CD4-positive, alpha-beta T cell treated with Interleukin-4 for 4 hours (primary cell): ENCODE results near the gene SPATA31D3.
"Not testable (repeated sequence)": the region's sequence is repeated elsewhere in the genome, so short reads cannot be mapped to it uniquely, and the experiment has no call there.

Source experiments
- DNase-seq: peaks from one replicate; pipeline ENCODE4 v3.0.0-alpha.2; 2020

SPATA31D3 gene

DNA sequence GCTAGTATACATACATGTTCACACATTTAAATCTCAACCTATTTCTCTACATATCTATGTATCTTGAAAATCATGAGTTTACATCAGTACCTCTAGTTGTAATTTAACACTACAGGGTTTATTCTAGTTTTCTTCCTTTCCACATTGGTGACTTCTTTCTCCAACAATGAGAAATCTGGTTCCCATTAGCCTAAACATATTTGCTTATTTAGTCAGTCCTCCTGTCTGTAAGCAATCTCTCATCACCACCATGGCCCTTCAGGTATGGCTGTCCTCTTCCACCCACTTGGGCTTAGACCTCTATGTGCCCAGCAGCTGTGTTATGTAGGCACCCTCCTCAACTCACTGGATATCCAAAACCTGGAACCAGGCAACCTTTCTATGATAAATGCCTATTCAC, 37.3 kb downstream of the SPATA31D3 start:
- DNase-seq: no peak

- no peak for DNase-seq
Observed at GRCh38 chr9:81981883-81982282, 38.6 kb downstream of the SPATA31D3 start.

- DNase-seq: no peak
Observed at GRCh38 chr9:81984928-81985327, 41.6 kb downstream of the SPATA31D3 start.

- no peak for DNase-seq
Observed at GRCh38 chr9:81986051-81986450, 42.8 kb downstream of the SPATA31D3 start.

- not testable (repeated sequence) for DNase-seq
Observed at GRCh38 chr9:81988472-81988871, 45.2 kb downstream of the SPATA31D3 start, which contains the start of gene SPATA31D1. Gene SPATA31D1, plus strand, starts transcription at chr9:81988772. Its CDS starts 47 bp downstream, at chr9:81988819.

GRCh38 chr9:81989700-81990099, 46.4 kb downstream of the SPATA31D3 start:
- no peak for DNase-seq

GRCh38 chr9:81993656-81994055, 50.4 kb downstream of the SPATA31D3 start:
- no peak for DNase-seq
